GM12878 (cell line): ENCODE measurements around the gene SLC19A1. TPM values are rescaled to one million over a fixed set of nuclear protein-coding genes. Genes with fewer than 3 reads are reported as not detected.
A peak's percentile ranks its signal among the peaks of the same experiment; 100 is the strongest.

Experiments used
- ATAC-seq: fragments of 200-7000 bp; cut with Tn5 transposase; 3 replicates; pipeline ENCODE4 v1.9.1; 2020; ENCODE audit warnings: mild to moderate bottlenecking, moderate library complexity
- BruUV-seq: library from RNA; stranded (reverse); fragments of 400-500 nt; replicated peaks from 2 replicates; lab custom pipeline; 2021; lab: Mats Ljungman, UMichigan
- CTCF ChIA-PET: fragments of 300-600 bp; sonication (Branson Sonifier 250); formaldehyde crosslinking; extraction: SDS; loops from one replicate; lab custom pipeline; 2021; ENCODE audit warnings: inconsistent platforms; lab: Yijun Ruan, JAX
- POLR2A ChIA-PET: fragments of 350-600 bp; formaldehyde crosslinking; extraction: SDS; loops from one replicate; lab custom pipeline; 2021; ENCODE audit warnings: inconsistent platforms; lab: Charles Lee
- RAD21 ChIA-PET: fragments of 300-600 bp; sonication (Branson Sonifier 250); formaldehyde crosslinking; loops from one replicate; lab custom pipeline; 2023; ENCODE audit warnings: antibody characterized with exemption; ENCODE audit not compliant: unreplicated experiment; lab: Charles Lee
- SMC1A ChIA-PET: fragments of 300-600 bp; sonication (Branson Sonifier 250); formaldehyde crosslinking; loops from one replicate; lab custom pipeline; 2023; ENCODE audit not compliant: unreplicated experiment, uncharacterized antibody; lab: Charles Lee
- DNase-seq: peaks from one replicate; pipeline ENCODE4 v3.0.0-alpha.2; 2011; ENCODE audit warnings: low read depth, low spot score
- FAIRE-seq: peaks from 3 replicates; lab custom pipeline; 2011; peaks lifted over from hg19 to GRCh38; lab: Jason Lieb, UNC
- H2AFZ ChIP-seq: 2 replicates; pipeline ENCODE4 v1.6.0; 2011; ENCODE audit warnings: low read depth, low read length, control low read depth; ENCODE audit not compliant: control insufficient read depth
- H3K27ac ChIP-seq: 2 replicates; pipeline ENCODE4 v1.5.1; 2011; ENCODE audit warnings: control low read depth; ENCODE audit not compliant: control insufficient read depth, insufficient read depth
- H3K27me3 ChIP-seq, 2 experiments: replicated peaks in 1 of 2; 2 replicates each; pipeline versions ENCODE4 v1.6.0 to v1.6.1; 2011; ENCODE audit warnings: low read length in 1 of 2; ENCODE audit not compliant: control insufficient read depth in 2 of 2, insufficient read depth in 2 of 2
- H3K36me3 ChIP-seq, 2 experiments: 2 replicates each; pipeline ENCODE4 v1.5.1; 2011; ENCODE audit warnings: low read length in 1 of 2; ENCODE audit not compliant: control insufficient read depth in 2 of 2, insufficient read depth in 2 of 2
- H3K4me1 ChIP-seq: 2 replicates; pipeline ENCODE4 v1.6.1; 2011; ENCODE audit warnings: mild to moderate bottlenecking, low read length, moderate library complexity, mixed read lengths; ENCODE audit not compliant: control insufficient read depth, insufficient read depth
- H3K4me2 ChIP-seq: 2 replicates; pipeline ENCODE4 v1.6.0; 2011; ENCODE audit warnings: control low read depth; ENCODE audit not compliant: control insufficient read depth, insufficient read depth
- H3K4me3 ChIP-seq: fragments of 200-600 bp; sonication (generic); 2 replicates; pipeline ENCODE4 v1.5.1; 2016
- H3K79me2 ChIP-seq: 2 replicates; pipeline ENCODE4 v1.6.0; 2011; ENCODE audit warnings: low read length; ENCODE audit not compliant: control insufficient read depth, insufficient read depth
- H3K9ac ChIP-seq: 2 replicates; pipeline ENCODE4 v1.8.0; 2011; ENCODE audit warnings: low read length, control low read depth, mixed read lengths; ENCODE audit not compliant: control insufficient read depth, insufficient read depth
- H3K9me3 ChIP-seq: replicated peaks from 3 replicates; pipeline ENCODE4 v1.5.1; 2011; ENCODE audit warnings: mild to moderate bottlenecking, low read length; ENCODE audit not compliant: control insufficient read depth, insufficient read depth
- H4K20me1 ChIP-seq: 2 replicates; pipeline ENCODE4 v1.6.0; 2011; ENCODE audit not compliant: control insufficient read depth, insufficient read depth
- BCL11A ChIP-seq: IDR thresholded peaks from 2 replicates; pipeline ENCODE4 v1.6.1; 2011; ENCODE audit warnings: low read depth, low read length
- CHD4 ChIP-seq: fragments of 200-600 bp; sonication (generic); IDR thresholded peaks from 2 replicates; pipeline ENCODE4 v1.6.1; 2016; ENCODE audit warnings: mild to moderate bottlenecking
- EGR1 ChIP-seq, 2 experiments: IDR thresholded peaks; 1 replicate in 1 of 2; 2 replicates in 1 of 2; pipeline ENCODE4 v1.6.1; 2011 to 2012; ENCODE audit warnings: low read depth in 2 of 2, low read length in 2 of 2, borderline replicate concordance in 1 of 2, mild to moderate bottlenecking in 1 of 2, moderate library complexity in 1 of 2
- IKZF1 ChIP-seq: fragments of 450-650 bp; conservative IDR thresholded peaks from 2 replicates; pipeline ENCODE4 v1.6.1; 2017; ENCODE audit warnings: antibody characterized with exemption, mild to moderate bottlenecking
- IRF4 ChIP-seq: IDR thresholded peaks from 2 replicates; pipeline ENCODE4 v1.6.1; 2011; ENCODE audit warnings: low read depth, low read length
- KAT2A ChIP-seq: conservative IDR thresholded peaks from 2 replicates; pipeline ENCODE4 v1.6.1; 2011; ENCODE audit warnings: low read depth, low read length; ENCODE audit not compliant: control insufficient read depth
- MAX ChIP-seq: IDR thresholded peaks from 2 replicates; pipeline ENCODE4 v1.6.1; 2012; ENCODE audit warnings: low read depth, low read length, improper control_type of control experiment
- MEF2B ChIP-seq: fragments of 450-650 bp; IDR thresholded peaks from 2 replicates; pipeline ENCODE4 v1.6.1; 2018; ENCODE audit warnings: mild to moderate bottlenecking, moderate library complexity; ENCODE audit not compliant: partially characterized antibody, poor library complexity, severe bottlenecking
- MYB ChIP-seq: fragments of 150-350 bp; IDR thresholded peaks from 2 replicates; pipeline ENCODE4 v1.6.1; 2014; ENCODE audit warnings: mild to moderate bottlenecking, low read depth, low read length, borderline replicate concordance
- NR2F1 ChIP-seq: fragments of 450-650 bp; conservative IDR thresholded peaks from 2 replicates; pipeline ENCODE4 v1.6.1; 2017; ENCODE audit warnings: mild to moderate bottlenecking
- POLR2AphosphoS2 ChIP-seq: IDR thresholded peaks from 2 replicates; pipeline ENCODE4 v1.6.1; 2011; ENCODE audit warnings: low read depth, mild to moderate bottlenecking, low read length, improper control_type of control experiment, moderate library complexity
- POLR2AphosphoS5 ChIP-seq: IDR thresholded peaks from 2 replicates; pipeline ENCODE4 v1.6.1; 2011; ENCODE audit warnings: mild to moderate bottlenecking, low read length, inconsistent platforms
- RFX5 ChIP-seq: IDR thresholded peaks from 2 replicates; pipeline ENCODE4 v1.6.1; 2011; ENCODE audit warnings: low read depth, low read length, improper control_type of control experiment
- RUNX3 ChIP-seq: IDR thresholded peaks from 2 replicates; pipeline ENCODE4 v1.6.1; 2012; ENCODE audit warnings: low read length, inconsistent platforms
- WRNIP1 ChIP-seq: IDR thresholded peaks from 2 replicates; pipeline ENCODE4 v1.6.1; 2011; ENCODE audit warnings: low read depth, low read length, improper control_type of control experiment, borderline replicate concordance
- ZNF274 ChIP-seq: IDR thresholded peaks from one replicate; pipeline ENCODE4 v1.8.0; 2011; ENCODE audit not compliant: insufficient read length, insufficient read depth
- WGBS: methylation state at CpG from one replicate; pipeline ENCODE4 v1.1.6; 2016; ENCODE audit warnings: low lambda C conversion rate; ENCODE audit not compliant: insufficient replicate concordance, insufficient coverage; ENCODE audit errors: missing lambda C conversion rate; 5-methylcytosine and 5-hydroxymethylcytosine counted together
- in situ Hi-C: fragments of 300-500 bp; cut with MboI; formaldehyde crosslinking; loops from 9 replicates; pipeline ENCODE4 v1.14.3; 2018; ENCODE audit warnings: mixed read lengths
- intact Hi-C: fragments of 100-400 bp; cut with micrococcal nuclease; formaldehyde crosslinking; loops from one replicate; pipeline ENCODE4 v1.14.2; 2022; ENCODE audit not compliant: unreplicated experiment
- polyA plus RNA-seq, 11 experiments: library from polyadenylated mRNA; depleted of rRNA in 4 of 11; unstranded in 6 of 11; stranded (reverse) in 5 of 11; fragments of >200 nt; fragmentation: Nextera tagmentation in 4 of 11; fragmentation: Illumina TruSeq in 1 of 11; extraction: Ambion mirVana in 4 of 11; extraction: Trizol in 1 of 11; gene quantifications; 1 replicate in 1 of 11; 2 replicates in 10 of 11; pipeline versions ENCODE4 v1.2.1 to v1.2.3, GENCODE V29; 2011 to 2016; ENCODE audit warnings: inconsistent platforms in 2 of 11, missing spikeins in 2 of 11, low read depth in 1 of 11
- total RNA-seq, 4 experiments: library from RNA; depleted of rRNA in 3 of 4; stranded (reverse); fragments of >200 nt in 3 of 4; fragmentation: Illumina TruSeq in 1 of 4; extraction: Trizol in 1 of 4; gene quantifications; 2 replicates each; pipeline versions ENCODE4 v1.2.1 to v1.2.3, GENCODE V29; 2013 to 2021
- TF ChIP-seq, protein P1 (sequence below): fragments of 150-350 bp; IDR thresholded peaks from 2 replicates; pipeline ENCODE4 v1.6.1; 2016; ENCODE audit warnings: low read depth, low read length
- TF ChIP-seq, protein P2 (sequence below): fragments of 150-350 bp; IDR thresholded peaks from 2 replicates; pipeline ENCODE4 v1.6.1; 2014; ENCODE audit warnings: mild to moderate bottlenecking, low read depth, low read length

SLC19A1 gene
- total and polyA plus RNA-seq, 10 of the 15 experiments (the other 5 are each of a cell fraction or from before 2014, with no cell fraction given) = 0.42 to 49.7 (median 12.2) TPM

DNA sequence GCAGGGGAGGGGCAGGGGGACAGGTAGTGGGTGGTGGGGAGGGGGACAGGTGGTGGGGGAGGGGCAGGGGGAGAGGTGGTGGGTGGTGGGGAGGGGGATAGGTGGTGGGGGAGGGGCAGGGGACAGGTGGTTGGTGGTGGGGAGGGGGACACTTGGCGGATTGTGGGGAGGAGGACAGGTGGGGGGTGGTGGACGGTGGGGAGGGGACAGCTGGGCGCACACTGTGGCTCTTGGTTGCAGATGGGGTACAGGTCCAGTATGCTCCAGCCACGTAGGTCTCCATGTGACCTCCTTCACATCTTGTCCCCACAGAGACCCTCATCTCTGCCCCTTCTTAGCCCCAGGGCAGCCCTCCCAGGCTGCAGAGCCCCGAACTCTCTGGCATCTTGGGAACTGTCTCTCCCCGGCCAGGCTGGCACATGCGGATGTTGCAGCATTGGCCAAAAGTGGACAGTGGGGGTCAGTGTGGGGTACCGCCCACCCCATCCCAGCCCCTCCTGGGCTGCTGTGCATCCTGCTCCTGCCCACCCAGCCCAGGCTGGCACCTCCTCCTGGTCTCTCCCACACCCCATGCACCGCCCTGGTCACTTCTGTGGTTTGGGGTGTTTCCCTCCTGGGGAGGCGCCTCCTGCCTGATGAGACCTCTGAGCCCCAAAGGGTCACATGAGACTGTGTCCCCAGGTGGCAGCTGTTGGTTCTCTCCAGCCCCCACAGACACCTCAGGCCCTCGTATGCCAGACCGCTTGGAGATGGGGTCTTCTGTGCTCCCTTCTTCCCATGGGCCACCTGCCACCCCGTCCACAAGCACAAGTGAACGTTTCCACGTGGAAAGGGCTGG is 7.6 kb upstream of the SLC19A1 start:
- Histone ChIP-seq H3K36me3 (no peaks in the 10 kb centered on the region), H3K9ac (peak overlapping the region; percentile 68), H4K20me1 (no peaks in the 10 kb centered on the region), H3K27ac (peak overlapping the region; percentile 94), H3K79me2 (peaks cover 2% of the 10 kb centered on the region), H3K9me3 (no peaks in the 10 kb centered on the region), H3K4me3 (peak overlapping the region; percentile 49), H3K27me3 (no peaks in the 10 kb centered on the region), H3K4me2 (peak overlapping the region; percentile 66), H2AFZ (peak overlapping the region; percentile 73), H3K4me1 (peaks cover 29% of the 10 kb centered on the region)
- in situ Hi-C loops = no loop called here
- 19% methylated on average over 12 of the region's 15 CpGs for WGBS
- POLR2A ChIA-PET = no interaction called here
- RAD21 ChIA-PET = interaction anchor here (1.0 to 1.6 kb wide), 2 partner anchors 42 to 297 kb away, joined by 4 read pairs; no protein-coding TSS in a partner anchor
- peak; percentile 49 for DNase-seq
- intact Hi-C loops = loop anchor here (10.0 kb wide), 1 partner anchor 75 kb away; no protein-coding TSS in a partner anchor
- FAIRE-seq = no peak
- CTCF ChIA-PET = interaction anchor here (1.0 kb wide), 1 partner anchor 46 kb away, joined by 5 read pairs; no protein-coding TSS in a partner anchor
- no TSS peak for BruUV-seq
- SMC1A ChIA-PET = interaction anchor here (0.8 to 1.2 kb wide), 2 partner anchors 43 to 409 kb away, joined by 3 read pairs; no protein-coding TSS in a partner anchor
- ATAC-seq = peak; percentile 68
- TF ChIP-seq EGR1 (IDR thresholded peaks at IDR 0.05; ENCODE audit: borderline replicate concordance in 1 of 2, low read depth in 2 of 2, low read length in 2 of 2) = no peak
- no peak for TF ChIP-seq IRF4
- TF ChIP-seq RFX5 = no peak
- TF ChIP-seq MEF2B = peak; percentile 73
- TF ChIP-seq MYB = no peak
- 0 out of 2 replicates have a peak, but pooled peaks have one; percentile 31 for TF ChIP-seq MAX
- 0 out of 2 replicates have a peak, but pooled peaks have one; percentile 5 for TF ChIP-seq BCL11A
- no peak for TF ChIP-seq POLR2AphosphoS2
- no peak for TF ChIP-seq ZNF274
- peak; percentile 73 for TF ChIP-seq IKZF1
- no peak for TF ChIP-seq CHD4
- peak; percentile 85 for TF ChIP-seq NR2F1
- TF ChIP-seq KAT2A = no peak
- no peak for TF ChIP-seq POLR2AphosphoS5
- TF ChIP-seq, protein P1, sequence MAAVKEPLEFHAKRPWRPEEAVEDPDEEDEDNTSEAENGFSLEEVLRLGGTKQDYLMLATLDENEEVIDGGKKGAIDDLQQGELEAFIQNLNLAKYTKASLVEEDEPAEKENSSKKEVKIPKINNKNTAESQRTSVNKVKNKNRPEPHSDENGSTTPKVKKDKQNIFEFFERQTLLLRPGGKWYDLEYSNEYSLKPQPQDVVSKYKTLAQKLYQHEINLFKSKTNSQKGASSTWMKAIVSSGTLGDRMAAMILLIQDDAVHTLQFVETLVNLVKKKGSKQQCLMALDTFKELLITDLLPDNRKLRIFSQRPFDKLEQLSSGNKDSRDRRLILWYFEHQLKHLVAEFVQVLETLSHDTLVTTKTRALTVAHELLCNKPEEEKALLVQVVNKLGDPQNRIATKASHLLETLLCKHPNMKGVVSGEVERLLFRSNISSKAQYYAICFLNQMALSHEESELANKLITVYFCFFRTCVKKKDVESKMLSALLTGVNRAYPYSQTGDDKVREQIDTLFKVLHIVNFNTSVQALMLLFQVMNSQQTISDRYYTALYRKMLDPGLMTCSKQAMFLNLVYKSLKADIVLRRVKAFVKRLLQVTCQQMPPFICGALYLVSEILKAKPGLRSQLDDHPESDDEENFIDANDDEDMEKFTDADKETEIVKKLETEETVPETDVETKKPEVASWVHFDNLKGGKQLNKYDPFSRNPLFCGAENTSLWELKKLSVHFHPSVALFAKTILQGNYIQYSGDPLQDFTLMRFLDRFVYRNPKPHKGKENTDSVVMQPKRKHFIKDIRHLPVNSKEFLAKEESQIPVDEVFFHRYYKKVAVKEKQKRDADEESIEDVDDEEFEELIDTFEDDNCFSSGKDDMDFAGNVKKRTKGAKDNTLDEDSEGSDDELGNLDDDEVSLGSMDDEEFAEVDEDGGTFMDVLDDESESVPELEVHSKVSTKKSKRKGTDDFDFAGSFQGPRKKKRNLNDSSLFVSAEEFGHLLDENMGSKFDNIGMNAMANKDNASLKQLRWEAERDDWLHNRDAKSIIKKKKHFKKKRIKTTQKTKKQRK = no peak
- TF ChIP-seq, protein P2, sequence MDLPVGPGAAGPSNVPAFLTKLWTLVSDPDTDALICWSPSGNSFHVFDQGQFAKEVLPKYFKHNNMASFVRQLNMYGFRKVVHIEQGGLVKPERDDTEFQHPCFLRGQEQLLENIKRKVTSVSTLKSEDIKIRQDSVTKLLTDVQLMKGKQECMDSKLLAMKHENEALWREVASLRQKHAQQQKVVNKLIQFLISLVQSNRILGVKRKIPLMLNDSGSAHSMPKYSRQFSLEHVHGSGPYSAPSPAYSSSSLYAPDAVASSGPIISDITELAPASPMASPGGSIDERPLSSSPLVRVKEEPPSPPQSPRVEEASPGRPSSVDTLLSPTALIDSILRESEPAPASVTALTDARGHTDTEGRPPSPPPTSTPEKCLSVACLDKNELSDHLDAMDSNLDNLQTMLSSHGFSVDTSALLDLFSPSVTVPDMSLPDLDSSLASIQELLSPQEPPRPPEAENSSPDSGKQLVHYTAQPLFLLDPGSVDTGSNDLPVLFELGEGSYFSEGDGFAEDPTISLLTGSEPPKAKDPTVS = no peak
- no peak for TF ChIP-seq WRNIP1
- TF ChIP-seq RUNX3 = peak; percentile 67
